T-helper 1 cell treated with Interleukin-12 subunit alpha and Interleukin-12 subunit beta and Interleukin-4 antibody, amounts not matched to agents 30 μg/mL and 1 μg/mL, for 36 hours (primary cell): ENCODE measurements around the gene APOL3.
"Not testable (repeated sequence)": the region's sequence is repeated elsewhere in the genome, so short reads cannot be mapped to it uniquely, and the experiment has no call there.

Source experiments
- H3K27ac Mint-ChIP-seq: one replicate; pipeline ENCODE4 v1.8.0; 2021; ENCODE audit warnings: mild to moderate bottlenecking, mixed read lengths
- H3K27me3 Mint-ChIP-seq: one replicate; pipeline ENCODE4 v1.8.0; 2021; ENCODE audit warnings: low read depth, mixed read lengths
- H3K36me3 Mint-ChIP-seq: one replicate; pipeline ENCODE4 v1.8.0; 2021; ENCODE audit warnings: low read depth, mixed read lengths
- H3K4me1 Mint-ChIP-seq: one replicate; pipeline ENCODE4 v1.8.0; 2021; ENCODE audit warnings: low read depth, mixed read lengths
- H3K4me3 Mint-ChIP-seq: one replicate; pipeline ENCODE4 v1.8.0; 2021; ENCODE audit warnings: mild to moderate bottlenecking, moderate library complexity, mixed read lengths
- H3K9me3 Mint-ChIP-seq: one replicate; pipeline ENCODE4 v1.8.0; 2021; ENCODE audit warnings: mixed read lengths

The APOL3 gene

DNA sequence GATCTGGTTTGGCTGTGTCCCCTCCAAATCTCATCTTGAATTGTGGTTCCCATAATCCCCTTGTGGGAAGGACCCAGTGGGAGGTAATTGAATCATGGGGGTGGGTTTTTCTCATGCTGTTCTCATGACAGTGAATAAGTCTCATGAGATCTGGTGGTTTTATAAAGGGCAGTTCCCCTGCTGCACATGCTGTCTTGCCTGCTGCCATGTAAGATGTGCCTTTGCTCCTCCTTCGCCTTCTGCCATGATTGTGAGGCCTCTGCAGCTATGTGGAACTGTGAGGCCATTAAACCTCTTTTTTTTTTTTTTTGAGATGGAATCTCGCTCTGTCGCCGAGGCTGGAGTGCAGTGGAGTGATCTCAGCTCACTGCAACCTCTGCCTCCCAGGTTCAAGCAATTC, 59.6 kb downstream of the APOL3 start:
- H3K27me3 Mint-ChIP-seq, result peaks cover 26% of the 10 kb centered on the region
- not testable (repeated sequence) for H3K9me3 Mint-ChIP-seq, H3K27ac Mint-ChIP-seq, H3K4me1 Mint-ChIP-seq, H3K4me3 Mint-ChIP-seq, H3K36me3 Mint-ChIP-seq

DNA sequence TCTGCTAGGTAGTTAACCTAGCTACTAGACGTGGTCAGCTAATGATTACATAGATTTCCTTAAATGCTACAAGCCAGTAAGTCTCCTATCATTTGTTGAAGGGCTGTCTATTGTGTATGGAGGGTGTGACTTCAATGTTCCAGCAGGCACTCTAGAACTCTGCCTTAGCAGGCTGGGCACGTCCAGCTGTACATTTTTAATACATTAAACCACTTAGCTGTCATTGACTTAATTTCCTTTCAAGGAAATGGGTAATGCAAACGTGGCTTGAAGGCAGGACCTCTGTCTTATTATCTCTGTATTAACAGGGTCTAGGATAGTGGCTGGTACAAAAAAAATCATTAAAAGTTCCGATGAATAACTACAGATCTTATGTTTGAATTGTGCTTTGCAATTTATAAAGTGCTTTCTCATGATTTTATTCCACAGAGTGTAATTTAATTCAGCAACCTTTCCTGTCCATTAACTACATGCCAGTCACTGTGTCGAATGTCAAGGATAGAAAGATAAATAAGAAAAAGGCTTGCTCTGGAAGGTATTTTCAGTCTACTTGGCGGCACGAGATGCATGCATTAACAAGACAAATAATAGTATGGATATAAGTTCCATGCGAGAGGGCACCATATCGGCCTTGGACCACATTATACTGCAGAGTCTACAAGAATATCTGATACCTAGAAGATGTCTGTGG, 60.3 kb downstream of the APOL3 start:
- no peaks in the 10 kb centered on the region for H3K9me3 Mint-ChIP-seq
- no peak overlapping the region for H3K4me3 Mint-ChIP-seq
- H3K36me3 Mint-ChIP-seq, result no peaks in the 10 kb centered on the region
- peaks cover 21% of the 10 kb centered on the region for H3K27me3 Mint-ChIP-seq
- H3K4me1 Mint-ChIP-seq, result no peaks in the 10 kb centered on the region
- no peak overlapping the region for H3K27ac Mint-ChIP-seq

- H3K27ac Mint-ChIP-seq, H3K4me3 Mint-ChIP-seq, H3K9me3 Mint-ChIP-seq, H3K36me3 Mint-ChIP-seq, H3K4me1 Mint-ChIP-seq: not testable (repeated sequence)
- H3K27me3 Mint-ChIP-seq, result peaks cover 21% of the 10 kb centered on the region
Observed at GRCh38 chr22:36099561-36099960, 61.0 kb downstream of the APOL3 start.

DNA sequence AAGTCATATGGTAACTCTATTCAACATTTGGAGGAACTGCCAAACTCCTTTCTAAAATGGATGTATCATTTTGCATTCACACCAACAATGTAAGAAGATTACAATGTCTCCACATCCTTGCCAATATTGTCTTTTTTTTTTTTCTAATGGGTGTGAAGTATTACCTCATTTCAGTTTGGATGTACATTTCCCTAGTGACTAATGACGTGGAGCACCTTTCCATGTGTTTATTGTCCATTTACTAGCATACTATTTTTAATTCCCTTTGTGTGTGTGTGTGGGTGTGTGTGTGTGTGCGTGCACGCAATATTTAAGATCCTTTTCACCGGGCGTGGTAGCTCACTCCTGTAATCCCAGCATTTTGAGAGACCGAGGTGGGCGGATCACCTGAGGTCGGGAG, 62.7 kb downstream of the APOL3 start:
- H3K4me1 Mint-ChIP-seq, result no peaks in the 10 kb centered on the region
- H3K36me3 Mint-ChIP-seq, result no peaks in the 10 kb centered on the region
- H3K27ac Mint-ChIP-seq, result no peak overlapping the region
- peaks cover 21% of the 10 kb centered on the region for H3K27me3 Mint-ChIP-seq
- no peaks in the 10 kb centered on the region for H3K9me3 Mint-ChIP-seq
- H3K4me3 Mint-ChIP-seq, result no peak overlapping the region

GRCh38 chr22:36090772-36091171, 69.8 kb downstream of the APOL3 start:
- not testable (repeated sequence) for H3K4me3 Mint-ChIP-seq, H3K4me1 Mint-ChIP-seq, H3K9me3 Mint-ChIP-seq, H3K27ac Mint-ChIP-seq, H3K36me3 Mint-ChIP-seq, H3K27me3 Mint-ChIP-seq
